Measurements from ENCODE around the gene RNF186.
"Not testable (repeated sequence)": the region's sequence is repeated elsewhere in the genome, so short reads cannot be mapped to it uniquely, and the experiment has no call there.

RNF186 gene

DNA sequence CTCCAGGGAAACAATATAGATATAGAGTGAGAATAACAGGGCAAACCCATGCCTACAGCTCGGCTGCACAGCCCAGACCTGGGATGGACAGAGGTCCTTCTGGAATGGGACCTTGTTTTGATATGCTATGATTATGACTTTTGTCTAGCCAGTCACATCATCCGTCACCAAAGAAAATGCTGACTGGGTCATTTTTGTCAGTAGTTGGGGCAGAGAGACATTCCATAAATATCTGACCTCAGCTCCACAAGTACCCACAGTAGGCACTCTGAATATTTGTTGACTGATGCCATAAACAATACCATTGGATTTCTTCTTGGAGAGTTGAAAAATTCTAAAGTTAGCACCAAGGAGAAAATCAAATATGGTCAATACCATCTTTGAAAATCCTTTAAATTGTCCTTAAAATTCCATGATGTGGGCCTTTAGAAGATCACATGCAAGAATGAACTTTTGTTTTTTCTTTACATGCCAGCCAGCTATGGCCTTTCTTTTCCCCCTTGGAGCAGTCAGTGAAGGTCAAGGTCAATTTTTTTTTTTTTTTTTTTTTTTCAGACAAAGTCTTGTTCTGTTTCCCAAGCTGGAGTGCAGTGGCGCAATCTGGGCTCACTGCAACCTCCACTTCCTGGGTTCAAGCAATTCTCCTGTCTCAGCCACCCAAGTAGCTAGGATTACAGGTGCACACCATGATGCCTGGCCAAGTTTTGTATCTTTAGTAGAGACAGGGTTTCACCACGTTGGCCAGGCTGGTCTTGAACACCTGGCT is 22.7 kb downstream of the RNF186 start:
- no peak for DNase-seq

DNA sequence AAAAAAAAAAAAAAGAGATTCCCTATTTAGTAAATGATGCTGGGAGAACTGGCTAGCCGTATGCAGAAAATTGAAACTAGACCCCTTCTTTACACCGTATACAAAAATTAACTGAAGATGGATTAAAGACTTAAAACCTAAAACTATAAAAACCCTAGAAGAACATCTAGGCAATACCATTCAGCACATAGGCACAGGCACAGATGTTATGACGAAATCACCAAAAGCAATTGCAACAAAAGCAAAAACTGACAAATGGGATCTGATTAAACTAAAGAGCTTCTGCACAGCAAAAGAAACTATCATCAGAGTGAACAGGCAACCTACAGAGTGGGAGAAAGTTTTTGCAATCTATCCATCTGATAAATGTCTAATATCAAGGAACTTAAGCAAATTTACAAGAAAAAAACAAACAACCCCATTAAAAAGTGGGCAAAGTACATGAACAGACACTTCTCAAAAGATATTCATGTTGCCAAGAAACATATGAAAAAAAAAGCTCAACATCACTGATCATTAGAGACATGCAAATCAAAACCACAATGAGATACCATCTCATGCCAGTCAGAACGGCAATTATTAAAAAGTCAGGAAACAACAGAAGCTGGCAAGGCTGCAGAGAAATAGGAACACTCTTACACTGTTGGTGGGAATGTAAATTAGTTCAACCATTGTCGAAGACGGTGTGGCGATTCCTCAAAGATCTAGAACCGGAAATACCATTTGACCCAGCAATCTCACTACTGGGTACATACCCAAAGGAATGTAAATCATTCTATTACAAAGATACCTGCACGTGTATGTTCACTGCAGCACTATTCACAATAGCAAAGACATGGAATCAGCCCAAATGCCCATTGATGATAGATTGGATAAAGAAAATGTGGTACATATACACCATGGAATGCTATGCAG is 24.8 kb downstream of the RNF186 start:
- DNase-seq: not testable (repeated sequence)

DNA sequence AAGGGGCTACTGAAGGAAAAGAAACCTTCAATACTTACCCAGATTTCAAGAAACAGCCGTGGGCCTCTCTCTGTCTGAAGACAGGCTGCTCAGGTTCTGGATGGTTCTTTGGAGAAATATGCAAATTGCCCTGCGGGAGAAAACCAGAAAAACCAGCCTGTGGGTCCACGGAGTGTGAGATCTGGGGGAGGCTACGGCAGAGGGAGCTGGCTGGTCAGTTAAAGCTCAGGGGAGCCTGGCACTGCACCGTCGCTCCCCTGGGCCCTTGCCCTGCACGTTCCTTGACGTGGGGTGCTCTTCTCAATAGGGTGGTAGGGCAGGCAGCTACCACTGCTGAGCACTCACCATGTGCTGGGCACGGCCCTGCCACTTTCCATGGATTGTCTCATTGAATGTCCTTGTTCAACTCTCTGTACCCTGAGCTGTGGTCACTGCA is 28.1 kb downstream of the RNF186 start:
- DNase-seq: peak in 1 of 3 experiments; percentile 3

DNA sequence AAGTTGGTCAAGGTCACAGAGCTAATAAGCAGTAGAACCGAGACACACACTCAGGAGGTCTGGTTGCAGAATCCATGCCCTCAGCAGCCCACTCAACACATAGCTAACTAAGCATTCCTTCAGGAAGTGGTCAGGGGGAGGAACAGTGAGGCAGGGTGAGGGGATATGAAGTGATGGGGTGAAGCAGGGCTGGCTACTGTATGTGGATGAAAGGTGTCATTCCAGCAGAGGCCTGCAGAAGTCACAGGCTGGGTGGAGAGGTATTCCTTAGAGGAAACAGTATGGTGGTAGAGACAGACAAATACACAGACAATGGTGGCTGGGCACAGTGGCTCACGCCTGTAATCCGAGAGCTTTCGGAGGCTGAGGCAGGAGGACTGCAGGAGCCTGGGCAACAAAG is 29.4 kb downstream of the RNF186 start:
- DNase-seq: no peak

DNA sequence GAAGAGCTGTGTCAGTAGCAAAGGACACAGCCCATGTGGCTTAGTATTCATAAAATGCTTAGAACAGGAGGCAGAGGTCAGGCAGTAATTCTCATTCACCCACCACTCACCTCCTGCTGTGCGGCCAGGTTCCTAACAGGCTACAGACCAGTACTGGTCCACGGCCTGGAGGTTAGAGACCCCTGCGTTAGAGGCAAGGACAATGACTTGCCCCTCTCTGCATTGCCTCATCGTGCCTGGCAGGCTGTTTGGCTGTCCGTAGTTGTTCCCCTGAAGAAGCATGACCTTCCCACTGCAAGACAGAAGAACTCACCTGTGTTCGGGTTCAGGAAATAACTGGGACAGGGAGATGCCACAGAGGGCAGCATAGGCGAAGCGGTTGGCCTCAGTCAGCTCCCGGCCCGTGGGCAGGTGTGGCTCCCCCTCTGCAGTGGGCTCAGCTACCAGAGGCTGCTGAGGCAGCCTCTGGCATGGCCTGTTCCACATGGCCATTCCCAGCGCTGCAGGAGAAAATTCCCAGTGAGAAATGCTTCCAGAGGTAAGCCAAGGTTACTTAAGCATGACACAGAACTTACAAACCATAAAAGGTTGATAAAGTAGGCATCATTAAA is 34.7 kb downstream of the RNF186 start:
- no peak for DNase-seq

DNA sequence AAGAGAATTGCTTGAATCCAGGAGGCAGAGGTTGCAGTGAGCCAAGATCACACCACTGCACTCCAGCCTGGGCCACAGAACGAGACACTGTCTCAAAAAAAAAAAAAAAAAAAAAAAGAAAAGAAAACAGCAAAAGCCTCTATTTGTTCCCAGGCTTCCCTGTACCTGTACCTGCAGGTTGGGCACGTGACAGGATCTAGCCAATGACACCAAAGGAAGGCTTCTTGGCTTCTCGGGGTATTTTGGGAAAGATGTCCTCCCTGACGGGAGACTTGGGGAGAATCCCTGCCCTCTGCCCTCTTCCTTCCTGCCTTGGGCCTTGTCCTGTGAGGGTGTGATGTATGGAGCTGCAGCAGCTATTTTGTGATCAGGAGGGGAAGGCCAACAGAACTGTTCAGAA is 38.1 kb downstream of the RNF186 start:
- DNase-seq: no peak

DNA sequence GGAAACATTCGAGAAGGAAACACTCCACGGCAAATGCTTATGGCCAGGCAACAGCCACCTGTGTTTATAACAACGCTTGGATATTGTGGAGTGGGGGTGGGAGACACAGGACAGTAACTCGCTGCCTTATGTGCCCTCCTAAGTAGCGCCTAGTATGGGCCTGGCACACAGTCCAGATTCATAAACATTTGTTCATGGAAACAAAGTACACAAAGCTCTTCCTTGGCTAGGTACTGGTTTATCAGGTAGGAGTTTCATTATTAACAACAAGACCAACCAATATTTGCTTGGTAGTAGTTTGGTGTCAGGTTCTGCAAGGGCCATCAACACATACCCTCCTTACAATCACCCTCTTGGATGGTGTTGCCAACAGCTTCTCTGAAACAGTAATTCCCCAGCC is 38.8 kb downstream of the RNF186 start:
- DNase-seq: no peak

DNA sequence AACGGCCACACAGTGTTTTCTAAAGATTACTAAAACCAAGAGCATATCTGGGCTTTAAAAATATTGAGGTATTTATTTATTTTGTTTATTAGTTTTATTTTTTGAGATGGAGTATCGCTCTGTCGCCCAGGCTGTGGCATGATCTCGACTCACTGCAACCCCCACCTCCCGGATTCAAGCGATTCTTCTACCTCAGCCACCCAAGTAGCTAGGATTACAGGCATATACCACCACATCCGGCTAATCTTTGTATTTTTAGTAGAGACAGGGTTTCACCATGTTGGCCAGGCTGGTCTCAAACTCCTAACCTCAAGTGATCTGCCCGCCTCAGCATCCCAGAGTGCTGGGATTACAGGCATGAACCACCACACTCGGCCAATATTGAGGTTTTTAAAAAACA is 39.3 kb downstream of the RNF186 start:
- DNase-seq: no peak

DNA sequence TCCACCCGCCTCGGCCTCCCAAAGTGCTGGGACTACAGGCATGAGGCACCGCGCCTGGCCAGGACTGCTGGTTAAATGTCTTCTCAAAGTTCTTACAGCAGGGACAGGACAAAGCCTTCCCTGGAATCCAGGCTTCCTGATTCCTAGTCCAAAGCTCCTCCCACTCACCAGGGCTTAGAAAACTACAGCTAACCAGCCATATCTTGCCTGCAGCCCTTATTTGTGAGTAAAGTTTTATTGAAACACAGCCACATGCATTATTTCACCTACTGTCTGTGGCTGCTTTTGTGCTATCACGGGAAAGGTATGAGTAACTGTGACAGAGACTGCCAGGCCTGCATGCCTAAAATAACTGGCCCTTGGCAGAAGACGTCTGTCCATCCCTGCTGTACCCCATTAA is 39.8 kb downstream of the RNF186 start:
- no peak for DNase-seq

DNA sequence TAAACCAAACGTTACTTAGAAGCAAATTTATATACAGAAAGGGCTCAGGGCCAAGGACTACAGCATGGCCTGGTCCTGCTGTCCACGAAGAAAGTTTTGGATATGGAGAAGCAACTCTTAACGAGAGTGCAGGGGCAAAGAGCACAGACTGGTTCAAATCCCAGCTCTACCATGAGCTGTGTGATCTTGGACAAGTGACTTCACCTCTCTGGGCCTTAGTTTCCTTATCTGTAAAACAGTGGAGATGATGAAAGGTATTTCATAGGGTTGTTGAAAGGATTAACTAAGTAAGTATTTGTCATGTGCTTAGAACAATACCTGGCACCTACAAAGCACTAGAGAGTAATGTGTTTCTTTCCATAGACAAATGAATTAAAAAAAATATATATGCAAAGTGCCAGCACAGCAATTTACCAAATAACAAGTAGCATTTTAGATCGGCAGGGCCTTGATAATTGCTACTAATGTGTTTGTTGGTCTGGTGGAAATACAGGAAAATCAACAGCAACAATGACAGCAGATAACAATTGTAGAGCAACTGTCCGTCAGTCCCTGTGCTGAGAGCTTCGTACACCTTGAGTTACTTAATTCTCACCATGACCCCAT is 40.8 kb downstream of the RNF186 start:
- no peak for DNase-seq

DNA sequence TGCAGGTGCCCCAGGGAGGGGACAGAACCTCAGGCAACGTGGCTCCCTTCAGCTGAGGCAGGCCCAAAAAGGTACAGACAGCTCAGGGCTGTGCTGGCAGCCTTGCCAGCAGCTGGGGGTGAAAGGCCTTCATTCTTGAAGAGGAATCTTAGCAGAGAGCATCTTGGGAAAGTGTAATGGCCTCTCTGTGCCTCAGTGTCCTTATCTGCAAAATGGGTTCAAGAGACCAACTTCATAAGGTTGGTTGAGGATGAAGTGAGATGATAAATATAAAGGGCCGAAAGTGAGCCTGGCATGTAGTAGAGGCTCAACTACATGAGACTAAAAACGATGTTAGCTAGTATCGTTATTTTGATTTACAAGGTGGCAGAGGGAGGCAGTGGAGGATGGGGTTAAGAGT is 41.6 kb downstream of the RNF186 start:
- no peak for DNase-seq

DNA sequence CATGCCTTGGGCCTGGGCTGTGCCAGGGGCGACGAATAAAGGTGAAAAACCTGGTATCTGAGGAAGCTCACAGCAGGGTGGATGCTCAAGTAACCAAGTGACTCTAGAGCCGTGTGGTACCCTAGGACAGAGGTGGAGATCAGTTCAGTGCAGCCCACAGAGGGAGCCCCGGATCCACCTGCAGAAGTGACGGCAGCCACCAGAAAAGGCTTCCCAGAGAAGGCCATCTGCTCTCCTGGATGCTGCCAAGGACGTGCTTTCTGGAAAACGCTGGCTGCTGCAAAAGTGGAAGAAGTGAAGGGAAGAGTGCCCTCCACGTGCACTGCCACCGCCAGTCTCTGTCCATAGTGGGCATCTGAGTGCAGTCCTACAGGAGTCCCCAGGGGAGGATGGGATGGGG is 43.0 kb downstream of the RNF186 start:
- DNase-seq: no peak

DNA sequence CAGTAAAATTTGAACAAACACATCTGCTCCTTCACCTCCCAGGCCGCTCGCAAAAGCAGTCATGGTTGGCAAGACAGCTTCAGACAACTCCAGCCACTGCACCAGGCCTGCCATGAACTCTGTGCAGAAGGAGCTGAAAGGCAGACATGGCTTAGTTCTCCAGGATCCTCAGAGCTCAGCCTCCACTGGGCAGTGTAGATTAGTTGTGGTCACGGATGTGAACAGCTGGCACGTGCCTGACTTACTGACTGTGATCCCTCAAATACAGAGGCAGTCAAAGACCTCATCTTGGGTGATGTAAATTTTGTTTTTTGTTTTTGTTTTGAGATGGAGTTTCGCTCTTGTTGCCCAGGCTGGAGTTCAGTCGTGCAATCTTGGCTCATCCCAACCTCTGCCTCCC is 43.7 kb downstream of the RNF186 start:
- DNase-seq: no peak

DNA sequence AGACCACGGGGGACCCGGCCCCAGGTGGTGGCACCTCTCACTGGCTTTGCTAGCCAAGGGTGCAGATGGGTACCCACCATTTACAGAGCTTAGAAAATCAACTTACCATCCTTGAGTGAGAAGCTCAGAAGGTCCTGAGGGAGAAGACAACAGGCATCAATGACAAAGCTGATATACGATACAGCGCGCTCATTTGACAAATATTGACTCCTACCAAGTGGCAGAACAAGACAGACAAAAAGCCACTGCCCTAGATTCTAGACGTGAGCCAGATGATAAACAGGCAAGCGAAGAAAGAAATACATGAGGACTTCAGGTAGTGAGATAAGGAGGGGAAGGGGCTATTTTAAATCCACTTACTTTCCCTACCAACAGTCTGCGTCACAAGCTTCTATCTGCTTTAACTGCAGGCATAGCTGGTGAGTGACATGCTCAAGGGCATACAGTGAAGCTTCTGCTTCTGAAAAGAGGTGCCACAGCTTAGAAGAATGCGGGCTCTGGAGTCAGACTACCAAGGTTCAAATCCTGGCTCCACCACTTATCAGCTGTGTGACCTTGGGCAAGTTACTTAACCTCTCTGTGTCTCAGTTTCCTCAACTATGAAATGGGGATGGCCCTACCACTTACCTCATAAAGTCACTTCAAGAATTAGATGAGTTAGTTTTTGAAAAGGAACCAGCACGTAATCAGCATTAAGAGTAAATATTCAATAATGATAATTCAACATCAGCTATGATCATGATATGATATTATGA is 44.5 kb downstream of the RNF186 start:
- peak in 1 of 3 experiments; percentile 10 for DNase-seq

DNA sequence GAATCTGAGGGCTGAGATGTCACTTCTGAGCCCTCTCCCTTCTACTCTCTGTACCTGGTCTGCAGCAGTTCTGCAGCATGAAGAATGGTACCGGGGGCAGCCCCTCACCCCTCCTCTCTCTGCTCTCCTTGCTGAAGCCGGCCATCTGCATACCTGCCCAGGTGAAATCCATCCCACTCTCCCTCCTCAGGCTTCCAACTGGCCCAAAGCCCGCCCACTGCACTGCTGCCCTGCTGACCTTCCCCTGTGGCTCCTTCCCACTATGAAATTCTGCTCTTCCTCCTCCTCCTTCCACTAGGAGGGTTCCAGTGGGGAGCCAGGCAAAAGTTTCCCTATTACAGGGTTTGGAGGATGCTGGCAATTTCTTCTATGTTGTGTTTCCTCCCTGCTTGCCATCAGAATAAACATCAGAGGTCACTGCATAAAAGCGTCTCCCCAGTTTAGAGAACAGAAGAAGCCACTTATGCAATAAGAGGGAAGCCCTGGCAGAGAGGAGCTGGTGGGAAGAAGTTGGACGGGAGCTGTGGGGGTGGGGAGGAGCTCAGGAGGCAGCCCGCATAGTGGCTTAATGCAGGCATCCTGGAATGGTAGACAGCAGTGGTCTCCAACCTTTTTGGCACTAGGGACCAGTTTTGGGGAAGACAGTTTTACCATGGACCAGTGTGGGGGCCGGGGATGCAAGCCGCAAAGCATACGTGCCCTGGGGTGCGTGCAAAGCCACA is 45.7 kb downstream of the RNF186 start:
- DNase-seq: no peak

DNA sequence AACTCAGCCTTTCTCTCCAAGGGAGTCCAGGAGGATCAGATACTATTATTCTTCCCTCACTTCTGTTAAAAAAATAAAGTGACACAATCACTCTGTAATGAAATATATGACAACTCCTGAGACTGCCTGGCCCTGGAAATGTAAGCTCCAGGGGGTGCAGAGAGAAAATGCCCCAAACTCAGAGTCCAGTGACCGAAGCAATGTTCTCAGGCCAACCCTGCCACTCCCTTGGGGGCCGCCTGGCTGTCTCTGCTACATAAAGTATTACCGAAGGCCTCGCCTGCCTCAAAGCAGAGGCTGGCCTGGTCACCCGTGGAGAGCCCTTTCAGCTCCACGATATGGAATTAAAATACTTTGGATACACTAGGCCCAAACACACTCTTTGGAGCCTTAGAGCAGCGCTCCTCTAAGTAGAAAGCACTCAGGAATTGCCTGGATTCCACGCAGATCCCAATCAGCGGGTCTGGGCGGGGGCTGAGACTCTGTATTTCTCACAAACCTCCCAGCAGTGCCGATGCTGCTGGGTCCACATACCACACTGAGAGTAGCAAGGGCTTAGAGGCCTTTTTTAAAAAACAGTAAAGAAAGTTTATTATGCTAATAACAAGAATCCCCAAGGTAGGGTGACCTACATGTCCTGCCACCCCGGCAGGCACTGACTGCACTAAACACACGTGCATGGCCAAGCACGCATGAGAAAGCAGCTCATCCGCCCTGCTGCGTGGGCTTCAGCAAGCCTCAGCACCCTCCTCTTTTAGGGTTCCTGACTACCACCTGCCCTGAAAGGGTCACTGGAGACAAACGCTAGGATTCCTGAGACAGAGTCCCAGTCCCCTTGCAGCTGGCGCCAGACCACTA is 46.5 kb downstream of the RNF186 start:
- DNase-seq: no peak

DNA sequence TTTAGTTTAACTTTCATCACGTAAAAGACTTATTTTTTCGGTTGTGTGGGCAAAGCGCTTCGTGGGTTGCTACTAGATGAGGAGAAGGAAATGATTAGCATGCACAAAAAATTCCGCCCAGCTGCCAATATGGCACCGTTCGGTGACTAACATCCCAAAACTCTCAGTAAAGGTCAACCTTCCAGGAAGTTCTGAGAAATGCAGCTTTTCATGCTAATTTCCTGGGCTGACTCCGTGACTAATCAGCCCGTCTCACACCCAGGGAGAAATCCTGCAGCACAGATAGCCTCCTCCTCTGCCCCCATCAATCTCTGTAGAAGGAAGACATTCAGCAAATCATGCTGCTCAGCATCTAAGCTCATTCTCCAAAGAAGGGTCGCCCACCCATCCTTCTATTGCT is 49.5 kb downstream of the RNF186 start:
- DNase-seq: no peak

DNA sequence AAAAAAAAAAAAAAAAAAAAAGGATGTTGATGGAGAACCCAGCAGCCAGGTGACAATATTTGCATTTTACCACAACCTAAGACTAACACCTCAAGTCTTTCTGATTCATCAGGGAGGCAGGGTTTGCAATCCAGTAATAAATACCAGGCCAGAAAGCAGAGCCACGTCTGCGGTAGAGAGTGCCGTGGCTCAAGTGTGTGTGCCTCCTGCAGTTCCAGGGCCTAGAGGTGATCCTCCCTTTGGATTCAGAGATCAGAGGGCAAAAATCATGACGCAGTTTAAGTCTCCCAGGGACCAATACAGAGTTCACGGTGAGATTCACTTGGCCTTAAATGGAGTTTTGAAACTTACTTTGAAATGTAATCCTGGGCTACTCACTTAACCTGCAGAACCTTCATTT is 50.2 kb downstream of the RNF186 start:
- DNase-seq: no peak
